CD4-positive, alpha-beta T cell (primary cell): Measurements from ENCODE around the gene RAB40C. TPM values are rescaled to one million over a fixed set of nuclear protein-coding genes. Genes with fewer than 3 reads are reported as not detected.
A peak's percentile ranks its signal among the peaks of the same experiment; 100 is the strongest.

ENCODE experiments used
- ATAC-seq: fragments of 200-7000 bp; cut with Tn5 transposase; one replicate; pipeline ENCODE4 v1.10.0; 2022; ENCODE audit warnings: mild to moderate bottlenecking; ENCODE audit not compliant: poor library complexity
- CTCF ChIA-PET: fragments of 350-600 bp; sonication (Branson Sonifier 250); formaldehyde crosslinking; loops from one replicate; lab custom pipeline; 2021; ENCODE audit warnings: antibody characterized with exemption, inconsistent platforms; lab: Charles Lee
- POLR2A ChIA-PET: fragments of 350-600 bp; sonication (Branson Sonifier 250); formaldehyde crosslinking; loops from one replicate; lab custom pipeline; 2021; ENCODE audit warnings: antibody characterized with exemption, inconsistent platforms; lab: Charles Lee
- DNase-seq, 14 experiments: peaks; one replicate each; pipeline ENCODE4 v3.0.0-alpha.2; 2013 to 2020; ENCODE audit warnings: mixed read lengths in 2 of 14
- H3K27ac ChIP-seq, 2 donors: one replicate each; pipeline versions ENCODE4 v1.5.1 to v1.7.0; 2013; ENCODE audit warnings: low read length in 2 of 2, low read depth in 1 of 2, mild to moderate bottlenecking in 1 of 2
- H3K27me3 ChIP-seq, 2 experiments: 1 replicate in 1 of 2; 2 replicates in 1 of 2; pipeline versions ENCODE4 v1.6.1 to v1.7.0; 2013; ENCODE audit warnings: low read length in 2 of 2, control low read depth in 1 of 2, mild to moderate bottlenecking in 1 of 2, moderate library complexity in 1 of 2; ENCODE audit not compliant: insufficient read depth in 2 of 2, control insufficient read depth in 1 of 2
- H3K36me3 ChIP-seq: one replicate; pipeline ENCODE4 v1.6.1; 2013; ENCODE audit warnings: low read length, control low read depth; ENCODE audit not compliant: insufficient read depth
- H3K4me1 ChIP-seq: one replicate; pipeline ENCODE4 v1.6.1; 2013; ENCODE audit warnings: low read length, control low read depth; ENCODE audit not compliant: insufficient read depth
- H3K4me3 ChIP-seq: one replicate; pipeline ENCODE4 v1.5.1; 2013; ENCODE audit warnings: mild to moderate bottlenecking, low read length, moderate library complexity
- H3K9me3 ChIP-seq, 2 experiments: 1 replicate in 1 of 2; 2 replicates in 1 of 2; pipeline versions ENCODE4 v1.6.1 to v1.7.0; 2013; ENCODE audit warnings: low read length in 2 of 2, mild to moderate bottlenecking in 2 of 2, control low read depth in 1 of 2, moderate library complexity in 1 of 2; ENCODE audit not compliant: control insufficient read depth in 1 of 2, insufficient read depth in 1 of 2
- H3K27ac Mint-ChIP-seq: one replicate; pipeline ENCODE4 v1.8.0; 2020; ENCODE audit warnings: mixed read lengths
- H3K27me3 Mint-ChIP-seq: one replicate; pipeline ENCODE4 v1.8.0; 2021; ENCODE audit warnings: mixed read lengths
- H3K36me3 Mint-ChIP-seq: one replicate; pipeline ENCODE4 v1.8.0; 2021; ENCODE audit warnings: low read depth, mixed read lengths
- H3K4me1 Mint-ChIP-seq: one replicate; pipeline ENCODE4 v1.8.0; 2021; ENCODE audit warnings: low read depth, mixed read lengths
- H3K4me3 Mint-ChIP-seq: one replicate; pipeline ENCODE4 v1.8.0; 2020; ENCODE audit warnings: mild to moderate bottlenecking, mixed read lengths
- H3K9me3 Mint-ChIP-seq: one replicate; pipeline ENCODE4 v1.8.0; 2020; ENCODE audit warnings: mixed read lengths
- intact Hi-C, 2 experiments: fragments of 100-400 bp; cut with DNase I in 1 of 2; cut with micrococcal nuclease in 1 of 2; formaldehyde crosslinking; loops; one replicate each; pipeline versions ENCODE4 v1.15.1 to v1.9.0; 2023 to 2025; cut with DNase I, micrococcal nuclease
- total RNA-seq, 174 experiments: library from RNA in 2 of 174; stranded (reverse) in 2 of 174; gene quantifications; one replicate each; pipeline ENCODE4 v1.2.3 and lab custom pipeline; 2021 to 2026
- TF ChIP-seq, protein P1 (sequence below): fragments of 200-600 bp; IDR thresholded peaks from one replicate; pipeline ENCODE4 v1.8.0; 2022; ENCODE audit warnings: antibody characterized with exemption, mild to moderate bottlenecking

RAB40C gene
- total RNA-seq, 2 experiments from 2014 or later = 8.9 to 9.5 TPM

DNA sequence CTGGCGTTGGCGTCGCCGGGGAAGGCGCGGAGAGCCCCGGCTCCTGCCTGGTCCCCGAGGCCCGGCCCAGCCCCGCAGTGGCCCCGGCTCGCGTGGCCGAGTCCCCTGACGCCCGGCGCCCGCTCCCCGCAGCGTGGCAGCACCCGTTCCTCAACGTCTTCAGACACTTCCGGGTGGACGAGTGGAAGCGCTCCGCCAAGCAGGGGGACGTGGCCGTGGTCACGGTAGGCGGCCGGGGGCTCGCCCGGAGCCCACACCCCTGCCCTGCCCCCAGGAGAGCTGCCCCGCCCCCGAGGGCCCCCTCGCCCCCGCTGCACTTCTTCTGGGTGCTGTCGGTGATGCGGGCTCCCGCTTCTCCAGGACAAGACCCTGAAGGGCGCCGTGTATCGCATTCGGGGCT is 59.8 kb downstream of the RAB40C start:
- intact Hi-C loops = no loop called here
- no peaks in the 10 kb centered on the region for H3K4me1 Mint-ChIP-seq
- DNase-seq (peak in 1 of 14 experiments; percentile 35), ATAC-seq (peak; percentile 2)
- H3K36me3 ChIP-seq = no peaks in the 10 kb centered on the region
- H3K4me3 ChIP-seq = peak overlapping the region; percentile 24
- TF ChIP-seq, protein P1, sequence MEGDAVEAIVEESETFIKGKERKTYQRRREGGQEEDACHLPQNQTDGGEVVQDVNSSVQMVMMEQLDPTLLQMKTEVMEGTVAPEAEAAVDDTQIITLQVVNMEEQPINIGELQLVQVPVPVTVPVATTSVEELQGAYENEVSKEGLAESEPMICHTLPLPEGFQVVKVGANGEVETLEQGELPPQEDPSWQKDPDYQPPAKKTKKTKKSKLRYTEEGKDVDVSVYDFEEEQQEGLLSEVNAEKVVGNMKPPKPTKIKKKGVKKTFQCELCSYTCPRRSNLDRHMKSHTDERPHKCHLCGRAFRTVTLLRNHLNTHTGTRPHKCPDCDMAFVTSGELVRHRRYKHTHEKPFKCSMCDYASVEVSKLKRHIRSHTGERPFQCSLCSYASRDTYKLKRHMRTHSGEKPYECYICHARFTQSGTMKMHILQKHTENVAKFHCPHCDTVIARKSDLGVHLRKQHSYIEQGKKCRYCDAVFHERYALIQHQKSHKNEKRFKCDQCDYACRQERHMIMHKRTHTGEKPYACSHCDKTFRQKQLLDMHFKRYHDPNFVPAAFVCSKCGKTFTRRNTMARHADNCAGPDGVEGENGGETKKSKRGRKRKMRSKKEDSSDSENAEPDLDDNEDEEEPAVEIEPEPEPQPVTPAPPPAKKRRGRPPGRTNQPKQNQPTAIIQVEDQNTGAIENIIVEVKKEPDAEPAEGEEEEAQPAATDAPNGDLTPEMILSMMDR = no peak
- ChIA-PET POLR2A (interaction anchor here (1.0 to 1.2 kb wide), 4 partner anchors 9 to 40 kb away, joined by 4 to 15 read pairs (median 4); partner anchors contain the start of genes METTL26, STUB1 and WDR24), CTCF (interaction anchor here (1.3 kb wide), 1 partner anchor 13 kb away, joined by 5 read pairs; the partner anchor contains the start of gene METTL26)
- no peaks in the 10 kb centered on the region for H3K9me3 Mint-ChIP-seq
- no peaks in the 10 kb centered on the region for H3K36me3 Mint-ChIP-seq
- no peaks in the 10 kb centered on the region for H3K9me3 ChIP-seq
- H3K4me1 ChIP-seq = peaks cover 29% of the 10 kb centered on the region
- no peak overlapping the region for H3K27ac Mint-ChIP-seq
- H3K27ac ChIP-seq = no peak overlapping the region
- H3K27me3 ChIP-seq = no peaks in the 10 kb centered on the region
- H3K27me3 Mint-ChIP-seq = no peaks in the 10 kb centered on the region
- H3K4me3 Mint-ChIP-seq = peak overlapping the region; percentile 51

DNA sequence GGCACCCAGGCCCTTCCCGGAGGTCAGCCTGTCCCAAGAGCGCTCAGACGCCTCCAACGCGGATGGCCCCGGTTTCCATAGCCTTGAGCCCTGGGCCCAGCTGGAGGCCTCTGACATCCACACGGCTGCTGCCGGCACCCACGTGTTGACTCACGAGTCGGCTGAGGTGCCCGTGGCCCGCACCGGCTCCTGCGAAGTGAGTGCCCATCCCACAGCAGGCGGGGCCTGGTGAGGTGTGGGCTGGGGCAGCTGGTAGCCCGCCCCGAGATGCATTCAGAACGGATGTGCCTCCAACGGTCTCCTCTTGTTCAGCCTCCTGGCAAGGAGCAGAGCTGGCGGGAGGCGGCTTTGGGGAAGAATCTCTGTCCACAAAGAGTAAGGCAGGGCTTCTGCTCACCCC is 62.0 kb downstream of the RAB40C start:
- ATAC-seq = no peak
- Histone ChIP-seq H3K27me3 (no peaks in the 10 kb centered on the region), H3K4me3 (no peak overlapping the region), H3K4me1 (peaks cover 29% of the 10 kb centered on the region), H3K27ac (no peak overlapping the region), H3K9me3 (no peaks in the 10 kb centered on the region), H3K36me3 (no peaks in the 10 kb centered on the region)
- DNase-seq = no peak
- ChIA-PET POLR2A (no interaction called here), CTCF (no interaction called here)
- TF ChIP-seq, protein P1 = no peak
- Mint-ChIP-seq H3K4me3 (no peak overlapping the region), H3K27ac (no peak overlapping the region), H3K9me3 (no peaks in the 10 kb centered on the region), H3K27me3 (no peaks in the 10 kb centered on the region), H3K36me3 (no peaks in the 10 kb centered on the region), H3K4me1 (no peaks in the 10 kb centered on the region)
- intact Hi-C loops = no loop called here

DNA sequence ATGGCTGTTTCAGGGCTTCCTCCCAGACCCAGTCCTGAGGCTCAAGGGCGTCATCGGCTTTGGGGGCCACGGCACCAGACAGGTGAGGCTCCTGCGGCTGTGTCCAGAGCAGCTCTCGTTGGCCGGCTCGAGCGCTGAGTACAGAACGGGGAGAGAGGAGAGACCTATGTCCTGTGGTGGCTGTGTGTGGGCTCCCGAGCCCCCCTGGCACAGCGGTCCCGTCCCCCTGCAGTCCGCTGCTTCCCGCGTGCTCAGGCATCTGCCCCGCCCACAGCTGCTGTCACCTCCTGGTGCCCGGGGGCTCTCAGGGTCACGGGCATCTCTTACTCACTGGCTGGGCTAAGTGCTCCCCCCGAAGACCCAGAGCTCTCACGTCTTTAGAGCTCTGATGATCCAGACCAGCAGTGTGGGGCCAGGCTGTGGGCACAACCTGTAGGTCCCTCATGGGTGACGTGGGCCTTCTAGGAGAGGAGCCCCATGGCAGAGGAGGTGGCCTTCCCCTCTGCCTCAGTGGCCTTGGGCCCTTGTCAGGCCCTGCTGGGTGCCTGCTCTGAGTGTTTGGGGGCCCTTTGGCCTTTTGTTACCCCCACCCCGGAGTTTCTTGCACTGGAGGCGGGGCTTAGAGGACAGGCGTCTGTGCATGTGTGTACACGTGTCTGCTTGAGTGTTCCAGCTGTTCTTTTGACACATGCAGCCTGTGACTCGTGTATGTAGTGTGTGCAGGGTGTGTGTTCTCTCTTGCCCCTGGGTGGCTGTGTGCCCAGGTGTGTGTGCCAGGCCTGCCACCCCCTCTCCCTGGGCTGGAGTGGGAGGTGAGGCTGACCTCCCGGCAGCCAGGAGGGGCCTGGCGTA is 62.8 kb downstream of the RAB40C start:
- no peaks in the 10 kb centered on the region for H3K36me3 ChIP-seq
- H3K9me3 ChIP-seq = no peaks in the 10 kb centered on the region
- Mint-ChIP-seq H3K27ac (no peak overlapping the region), H3K4me1 (no peaks in the 10 kb centered on the region), H3K36me3 (no peaks in the 10 kb centered on the region), H3K4me3 (no peak overlapping the region), H3K9me3 (no peaks in the 10 kb centered on the region), H3K27me3 (no peaks in the 10 kb centered on the region)
- ATAC-seq = no peak
- intact Hi-C loops = no loop called here
- H3K27me3 ChIP-seq = no peaks in the 10 kb centered on the region
- TF ChIP-seq, protein P1 = no peak
- no peak overlapping the region for H3K4me3 ChIP-seq
- CTCF ChIA-PET = no interaction called here
- DNase-seq = no peak
- POLR2A ChIA-PET = no interaction called here
- H3K27ac ChIP-seq = no peak overlapping the region
- H3K4me1 ChIP-seq = peaks cover 24% of the 10 kb centered on the region
